Panc1 (cell line): Measurements from ENCODE around the gene SLC4A2. TPM values are rescaled to one million over a fixed set of nuclear protein-coding genes. Genes with fewer than 3 reads are reported as not detected.
"Not testable (repeated sequence)": the region's sequence is repeated elsewhere in the genome, so short reads cannot be mapped to it uniquely, and the experiment has no call there.

Experiments used
- ATAC-seq: fragments of 200-7000 bp; cut with Tn5 transposase; 2 replicates; pipeline ENCODE4 v1.9.1; 2020; ENCODE audit warnings: mild to moderate bottlenecking, moderate library complexity
- BruUV-seq: library from RNA; stranded (reverse); fragments of 400-500 nt; replicated peaks from 2 replicates; lab custom pipeline; 2021; lab: Mats Ljungman, UMichigan
- CTCF ChIA-PET: fragments of 300-600 bp; sonication (Branson Sonifier 250); formaldehyde crosslinking; loops from one replicate; lab custom pipeline; 2022; ENCODE audit warnings: antibody characterized with exemption; lab: Charles Lee
- POLR2A ChIA-PET: fragments of 300-600 bp; sonication (Branson Sonifier 250); formaldehyde crosslinking; loops from one replicate; lab custom pipeline; 2022; ENCODE audit warnings: antibody characterized with exemption; lab: Charles Lee
- DNase-seq: peaks from one replicate; pipeline ENCODE4 v3.0.0-alpha.2; 2010; ENCODE audit warnings: low read depth, low spot score
- H3K27ac ChIP-seq: 2 replicates; pipeline ENCODE4 v1.5.1; 2011; ENCODE audit warnings: mild to moderate bottlenecking, low read length, inconsistent platforms
- H3K27me3 ChIP-seq: fragments of 200-500 bp; sonication (Bioruptor generic); 2 replicates; pipeline ENCODE4 v1.6.0; 2014; ENCODE audit warnings: low read length, inconsistent platforms; ENCODE audit not compliant: control insufficient read depth, insufficient read depth
- H3K36me3 ChIP-seq: fragments of 200-500 bp; sonication (Bioruptor generic); 2 replicates; pipeline ENCODE4 v1.5.1; 2014; ENCODE audit warnings: inconsistent platforms, mild to moderate bottlenecking, low read length, moderate library complexity; ENCODE audit not compliant: control insufficient read depth, insufficient read depth
- H3K4me1 ChIP-seq: 2 replicates; pipeline ENCODE4 v1.5.1; 2011; ENCODE audit warnings: inconsistent platforms, mild to moderate bottlenecking, low read length, moderate library complexity; ENCODE audit not compliant: control insufficient read depth, insufficient read depth
- H3K4me3 ChIP-seq, 2 experiments: 2 replicates each; pipeline ENCODE4 v1.5.1; 2011 to 2012; ENCODE audit warnings: low read depth in 2 of 2, low read length in 2 of 2, mild to moderate bottlenecking in 2 of 2, inconsistent platforms in 1 of 2, moderate library complexity in 1 of 2
- H3K9me3 ChIP-seq: fragments of 200-500 bp; sonication (Bioruptor generic); 2 replicates; pipeline ENCODE4 v1.5.1; 2014; ENCODE audit warnings: low read depth, mild to moderate bottlenecking, inconsistent platforms, low read length, moderate library complexity; ENCODE audit not compliant: control insufficient read depth, insufficient read depth
- CTCF ChIP-seq: fragments of 450-650 bp; IDR thresholded peaks from 2 replicates; pipeline ENCODE4 v1.5.1; 2017; ENCODE audit warnings: mild to moderate bottlenecking
- POLR2AphosphoS5 ChIP-seq: IDR thresholded peaks from 2 replicates; pipeline ENCODE4 v1.6.1; 2012; ENCODE audit warnings: mild to moderate bottlenecking, low read depth, low read length, moderate library complexity
- SIN3A ChIP-seq: IDR thresholded peaks from 2 replicates; pipeline ENCODE4 v1.6.1; 2012; ENCODE audit warnings: low read depth, mild to moderate bottlenecking, low read length, moderate library complexity, borderline replicate concordance; ENCODE audit not compliant: insufficient read depth
- TCF7L2 ChIP-seq: IDR thresholded peaks from 2 replicates; pipeline ENCODE4 v1.6.1; 2011; ENCODE audit warnings: mild to moderate bottlenecking, low read depth, low read length, inconsistent platforms
- in situ Hi-C: cut with HindIII; loops from 2 replicates; pipeline ENCODE4 v1.10.0; 2016; ENCODE audit warnings: low sequenced_read_pairs, low pct_unique_long_range_greater_than_20kb
- intact Hi-C: fragments of 100-400 bp; cut with micrococcal nuclease; formaldehyde crosslinking; loops from one replicate; pipeline ENCODE4 v1.10.0; 2022; ENCODE audit not compliant: unreplicated experiment
- total RNA-seq: library from RNA; stranded (reverse); gene quantifications from one replicate; pipeline ENCODE4 v1.2.1, GENCODE V29; 2021; ENCODE audit not compliant: unreplicated experiment
- TF ChIP-seq, protein P1 (sequence below), 2 experiments: IDR thresholded peaks; 2 replicates each; pipeline ENCODE4 v1.6.1; 2011 to 2012; ENCODE audit warnings: low read depth in 2 of 2, control low read depth in 1 of 2, low read length in 1 of 2, mild to moderate bottlenecking in 1 of 2, moderate library complexity in 1 of 2; ENCODE audit not compliant: insufficient read depth in 1 of 2

The SLC4A2 gene
- total RNA-seq, 1 experiment from 2014 or later = 580 TPM

DNA sequence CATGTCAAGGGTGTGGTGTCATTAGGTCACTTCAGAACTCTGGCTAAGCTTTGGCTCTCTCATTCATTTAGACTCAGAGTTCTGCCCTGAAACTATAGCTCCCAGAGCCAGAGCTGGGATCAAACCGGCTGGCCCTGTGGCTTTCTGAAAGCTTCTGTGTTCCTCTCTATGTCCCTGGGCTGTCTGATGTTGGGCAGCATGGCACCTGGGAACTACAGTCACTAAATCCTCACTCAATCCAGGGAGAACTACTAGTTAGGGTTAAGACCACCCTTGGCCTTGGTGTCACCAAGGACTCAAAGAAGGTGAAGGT, 48.3 kb upstream of the SLC4A2 start:
- ChIA-PET CTCF (interaction anchor here (0.9 to 2.4 kb wide), 3 partner anchors 8 to 46 kb away, joined by 3 to 11 read pairs (median 5); no protein-coding TSS in a partner anchor), POLR2A (no interaction called here)
- intact Hi-C loops (no loop called here), in situ Hi-C loops (no loop called here)
- TF ChIP-seq POLR2AphosphoS5 (no peak), CTCF (no peak), SIN3A (no peak), TCF7L2 (no peak)
- TF ChIP-seq, protein P1, sequence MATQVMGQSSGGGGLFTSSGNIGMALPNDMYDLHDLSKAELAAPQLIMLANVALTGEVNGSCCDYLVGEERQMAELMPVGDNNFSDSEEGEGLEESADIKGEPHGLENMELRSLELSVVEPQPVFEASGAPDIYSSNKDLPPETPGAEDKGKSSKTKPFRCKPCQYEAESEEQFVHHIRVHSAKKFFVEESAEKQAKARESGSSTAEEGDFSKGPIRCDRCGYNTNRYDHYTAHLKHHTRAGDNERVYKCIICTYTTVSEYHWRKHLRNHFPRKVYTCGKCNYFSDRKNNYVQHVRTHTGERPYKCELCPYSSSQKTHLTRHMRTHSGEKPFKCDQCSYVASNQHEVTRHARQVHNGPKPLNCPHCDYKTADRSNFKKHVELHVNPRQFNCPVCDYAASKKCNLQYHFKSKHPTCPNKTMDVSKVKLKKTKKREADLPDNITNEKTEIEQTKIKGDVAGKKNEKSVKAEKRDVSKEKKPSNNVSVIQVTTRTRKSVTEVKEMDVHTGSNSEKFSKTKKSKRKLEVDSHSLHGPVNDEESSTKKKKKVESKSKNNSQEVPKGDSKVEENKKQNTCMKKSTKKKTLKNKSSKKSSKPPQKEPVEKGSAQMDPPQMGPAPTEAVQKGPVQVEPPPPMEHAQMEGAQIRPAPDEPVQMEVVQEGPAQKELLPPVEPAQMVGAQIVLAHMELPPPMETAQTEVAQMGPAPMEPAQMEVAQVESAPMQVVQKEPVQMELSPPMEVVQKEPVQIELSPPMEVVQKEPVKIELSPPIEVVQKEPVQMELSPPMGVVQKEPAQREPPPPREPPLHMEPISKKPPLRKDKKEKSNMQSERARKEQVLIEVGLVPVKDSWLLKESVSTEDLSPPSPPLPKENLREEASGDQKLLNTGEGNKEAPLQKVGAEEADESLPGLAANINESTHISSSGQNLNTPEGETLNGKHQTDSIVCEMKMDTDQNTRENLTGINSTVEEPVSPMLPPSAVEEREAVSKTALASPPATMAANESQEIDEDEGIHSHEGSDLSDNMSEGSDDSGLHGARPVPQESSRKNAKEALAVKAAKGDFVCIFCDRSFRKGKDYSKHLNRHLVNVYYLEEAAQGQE (IDR thresholded peaks at IDR 0.05; ENCODE audit: insufficient read depth in 1 of 2, low read depth in 2 of 2, low read length in 1 of 2) = no peak
- no peaks in the 10 kb centered on the region for H3K9me3 ChIP-seq
- BruUV-seq = no TSS peak
- peak overlapping the region in 1 of 2 experiments; percentile 8; a peak in 1 of 4 replicates for H3K4me3 ChIP-seq
- no peak for DNase-seq
- no peaks in the 10 kb centered on the region for H3K36me3 ChIP-seq
- peaks cover 34% of the 10 kb centered on the region for H3K4me1 ChIP-seq
- ATAC-seq = no peak; the same call in 1 of the 2 replicates
- no peaks in the 10 kb centered on the region for H3K27me3 ChIP-seq
- peak overlapping the region; percentile 42 for H3K27ac ChIP-seq

- BruUV-seq, H3K9me3 ChIP-seq, POLR2A ChIA-PET, H3K36me3 ChIP-seq, DNase-seq, H3K4me3 ChIP-seq, in situ Hi-C loops, ATAC-seq, H3K27me3 ChIP-seq, CTCF ChIA-PET: not testable (repeated sequence)
- H3K4me1 ChIP-seq = peaks cover 34% of the 10 kb centered on the region
- intact Hi-C loops = loop anchor here (2.0 kb wide), 1 partner anchor 99 kb away; no protein-coding TSS in a partner anchor
- H3K27ac ChIP-seq = 0 out of 2 replicates have a peak overlapping the region, but pooled peaks have one; percentile 17
These were observed 47.8 kb upstream of the SLC4A2 start for GRCh38 chr7:151011616-151012015.

DNA sequence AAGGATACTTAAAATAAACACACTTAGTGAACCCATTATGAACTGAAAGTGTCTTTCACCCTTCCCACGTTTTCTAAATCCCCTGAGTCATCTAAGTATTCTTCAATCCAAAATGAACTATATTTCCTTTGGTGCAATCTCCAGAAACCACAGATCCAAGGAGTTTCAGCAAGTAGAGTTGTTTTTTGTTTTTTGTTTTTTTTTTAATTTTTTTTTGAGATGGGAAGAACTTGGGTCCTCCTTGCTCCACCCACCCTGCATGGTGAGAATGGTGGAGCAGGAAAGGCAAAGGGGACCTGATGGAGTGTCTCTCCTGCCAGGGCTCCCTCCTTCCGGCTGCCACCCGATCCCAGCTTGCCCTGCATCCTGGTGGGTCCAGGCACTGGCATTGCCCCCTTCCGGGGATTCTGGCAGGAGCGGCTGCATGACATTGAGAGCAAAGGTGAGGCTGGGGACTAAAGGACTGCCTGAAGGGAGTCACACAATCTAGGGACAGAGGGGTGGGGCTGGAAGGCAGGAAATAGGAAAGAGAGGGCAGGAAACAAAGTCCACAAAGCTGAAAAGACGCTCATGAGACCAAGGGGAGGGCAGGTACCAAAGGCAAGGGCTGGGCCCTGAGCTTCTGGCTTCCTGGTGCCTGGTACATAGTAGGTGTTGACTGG, 47.2 kb upstream of the SLC4A2 start:
- no peak for DNase-seq
- no peaks in the 10 kb centered on the region for H3K27me3 ChIP-seq
- BruUV-seq = no TSS peak

More for the DNA sequence above, 47.2 kb upstream of the SLC4A2 start:
- Histone ChIP-seq H3K36me3 (no peaks in the 10 kb centered on the region), H3K4me1 (peaks cover 34% of the 10 kb centered on the region), H3K9me3 (no peaks in the 10 kb centered on the region), H3K27ac (0 out of 2 replicates have a peak overlapping the region, but pooled peaks have one; percentile 17), H3K4me3 (no peak overlapping the region)
- in situ Hi-C loops = no loop called here
- TF ChIP-seq, protein P1 (IDR thresholded peaks at IDR 0.05; ENCODE audit: insufficient read depth in 1 of 2, low read depth in 2 of 2, low read length in 1 of 2) = no peak
- TF ChIP-seq SIN3A (no peak), TCF7L2 (no peak), POLR2AphosphoS5 (no peak), CTCF (no peak)
- ChIA-PET CTCF (no interaction called here), POLR2A (interaction anchor here (0.6 kb wide), 1 partner anchor 21 kb away, joined by 7 read pairs; no protein-coding TSS in a partner anchor)
- no peak for ATAC-seq
- intact Hi-C loops = loop anchor here (2.0 kb wide), 1 partner anchor 99 kb away; no protein-coding TSS in a partner anchor
